C4-2B (cell line): ENCODE results near the gene INTS6.

Experiments
- H3K27ac ChIP-seq: fragments of 450-650 bp; 2 replicates; pipeline ENCODE4 v1.5.1; 2017
- ZFX ChIP-seq: fragments of 450-650 bp; IDR thresholded peaks from 2 replicates; pipeline ENCODE4 v1.6.1; 2017
- TF ChIP-seq, protein P1 (sequence below): fragments of 450-650 bp; conservative IDR thresholded peaks from 2 replicates; pipeline ENCODE4 v1.5.1; 2017; ENCODE audit warnings: mild to moderate bottlenecking

The INTS6 gene

DNA sequence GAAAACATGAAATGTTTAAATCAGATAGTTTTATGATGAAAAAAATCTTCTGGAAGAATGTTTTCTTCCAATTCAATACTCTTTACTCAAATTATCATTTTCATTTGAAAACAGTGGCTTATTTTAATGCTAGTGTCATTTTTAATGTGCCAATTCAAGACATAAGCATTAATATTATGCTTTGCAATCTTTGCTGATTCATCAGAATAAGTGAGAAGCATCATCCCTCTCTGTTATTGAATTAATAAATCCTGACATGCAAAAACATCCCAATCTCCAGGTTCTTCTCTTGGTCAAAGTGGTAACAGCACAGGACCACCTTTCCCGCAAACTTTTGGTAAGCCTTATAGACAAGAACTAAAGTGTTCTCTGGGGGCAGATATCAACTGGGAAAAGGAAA lies 3.8 kb downstream of the INTS6 start:
- TF ChIP-seq, protein P1, sequence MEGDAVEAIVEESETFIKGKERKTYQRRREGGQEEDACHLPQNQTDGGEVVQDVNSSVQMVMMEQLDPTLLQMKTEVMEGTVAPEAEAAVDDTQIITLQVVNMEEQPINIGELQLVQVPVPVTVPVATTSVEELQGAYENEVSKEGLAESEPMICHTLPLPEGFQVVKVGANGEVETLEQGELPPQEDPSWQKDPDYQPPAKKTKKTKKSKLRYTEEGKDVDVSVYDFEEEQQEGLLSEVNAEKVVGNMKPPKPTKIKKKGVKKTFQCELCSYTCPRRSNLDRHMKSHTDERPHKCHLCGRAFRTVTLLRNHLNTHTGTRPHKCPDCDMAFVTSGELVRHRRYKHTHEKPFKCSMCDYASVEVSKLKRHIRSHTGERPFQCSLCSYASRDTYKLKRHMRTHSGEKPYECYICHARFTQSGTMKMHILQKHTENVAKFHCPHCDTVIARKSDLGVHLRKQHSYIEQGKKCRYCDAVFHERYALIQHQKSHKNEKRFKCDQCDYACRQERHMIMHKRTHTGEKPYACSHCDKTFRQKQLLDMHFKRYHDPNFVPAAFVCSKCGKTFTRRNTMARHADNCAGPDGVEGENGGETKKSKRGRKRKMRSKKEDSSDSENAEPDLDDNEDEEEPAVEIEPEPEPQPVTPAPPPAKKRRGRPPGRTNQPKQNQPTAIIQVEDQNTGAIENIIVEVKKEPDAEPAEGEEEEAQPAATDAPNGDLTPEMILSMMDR, result no peak
- no peak for TF ChIP-seq ZFX
- no peak overlapping the region for H3K27ac ChIP-seq

DNA sequence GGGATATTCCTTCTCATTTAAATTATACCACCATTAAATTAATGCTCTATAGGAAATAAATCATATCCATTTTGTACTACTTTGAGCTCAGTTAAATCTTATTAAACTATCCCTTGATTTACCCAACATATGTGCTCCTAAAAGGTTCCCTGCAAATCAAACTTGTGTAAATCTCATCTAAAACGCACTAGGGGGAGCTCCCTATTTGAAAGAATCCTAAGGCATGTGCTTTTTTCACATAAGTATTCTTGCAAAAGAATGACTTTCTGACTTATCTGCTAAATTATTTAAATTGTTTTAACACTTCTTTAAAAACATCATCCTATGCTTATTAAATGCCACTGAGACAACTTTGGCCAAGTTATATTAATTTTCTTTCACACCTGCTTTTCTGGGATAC lies 7.9 kb downstream of the INTS6 start:
- H3K27ac ChIP-seq, result no peak overlapping the region
- TF ChIP-seq, protein P1, result peak; percentile 27
- no peak for TF ChIP-seq ZFX

DNA sequence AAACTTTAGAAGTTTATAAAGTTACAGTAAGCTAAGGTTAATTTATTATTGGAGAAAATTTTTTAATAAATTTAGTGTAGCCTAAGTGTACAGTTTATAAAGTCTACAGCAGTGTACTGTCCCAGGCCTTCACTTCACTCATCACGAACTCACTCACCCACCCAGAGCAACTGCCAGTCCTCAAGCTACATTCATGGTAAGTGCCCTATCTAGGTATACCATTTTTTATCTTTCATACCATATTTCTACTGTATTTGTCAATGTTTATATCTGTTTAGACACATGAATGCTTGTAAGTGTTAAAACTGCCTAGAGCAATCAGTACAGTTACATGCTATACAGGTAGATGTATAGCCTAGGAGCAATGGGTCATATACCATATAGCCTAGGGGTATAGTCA lies 12.5 kb downstream of the INTS6 start:
- TF ChIP-seq, protein P1, result no peak
- TF ChIP-seq ZFX, result no peak
- H3K27ac ChIP-seq, result no peak overlapping the region

DNA sequence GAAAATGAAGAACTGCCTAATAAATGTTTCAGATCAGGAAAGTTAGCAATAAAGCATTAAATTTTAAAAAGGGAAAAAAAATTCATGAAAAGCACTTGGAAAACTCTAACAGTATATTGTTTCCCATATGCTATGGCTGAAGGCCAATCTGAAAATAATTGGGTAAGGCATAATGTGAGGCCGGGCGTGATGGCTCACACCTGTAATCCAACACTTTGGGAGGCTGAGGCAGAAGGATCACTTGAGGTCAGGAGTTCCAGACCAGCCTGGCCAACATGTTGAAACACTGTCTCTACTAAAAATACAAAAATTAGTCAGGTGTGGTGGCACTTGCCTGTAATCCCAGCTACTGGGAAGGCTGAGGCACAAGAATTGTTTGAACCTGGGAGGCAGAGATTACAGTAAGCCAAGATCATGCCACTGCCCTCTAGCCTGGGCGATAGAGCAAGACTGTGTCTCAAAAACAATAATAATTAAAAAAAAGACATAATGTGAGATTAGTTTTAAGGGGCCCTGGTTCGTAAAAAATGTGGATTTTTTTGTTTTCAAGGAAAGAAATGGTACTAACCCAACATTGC lies 15.2 kb downstream of the INTS6 start:
- H3K27ac ChIP-seq, result no peak overlapping the region
- TF ChIP-seq, protein P1, result no peak
- no peak for TF ChIP-seq ZFX

DNA sequence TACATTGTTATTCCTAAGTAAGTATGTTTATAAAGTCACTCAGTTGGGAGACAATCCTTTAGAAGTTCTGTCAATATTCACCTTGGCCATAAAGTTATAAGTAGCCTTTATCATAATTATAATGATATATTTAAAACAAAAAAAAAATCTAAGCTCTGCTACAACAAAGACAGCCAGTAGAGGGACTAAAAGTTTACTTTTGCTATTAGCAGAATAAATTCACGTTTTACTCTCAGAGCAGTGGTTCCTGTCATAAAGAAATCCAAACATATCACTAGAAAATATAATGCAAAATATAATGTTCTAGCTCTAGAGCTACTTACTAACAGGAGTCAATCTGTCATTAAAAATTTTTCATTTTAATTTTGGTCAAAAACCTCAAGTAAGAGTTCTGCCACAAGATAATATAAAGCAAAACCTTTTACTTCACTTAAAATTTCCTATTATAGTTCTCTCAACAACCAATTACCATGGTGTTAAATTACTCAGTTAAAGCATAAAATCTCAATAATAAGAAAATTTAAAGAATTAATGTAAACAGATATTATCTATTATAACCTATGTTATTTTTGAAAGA lies 17.7 kb downstream of the INTS6 start:
- TF ChIP-seq ZFX, result no peak
- TF ChIP-seq, protein P1, result peak; percentile 72
- no peak overlapping the region for H3K27ac ChIP-seq

DNA sequence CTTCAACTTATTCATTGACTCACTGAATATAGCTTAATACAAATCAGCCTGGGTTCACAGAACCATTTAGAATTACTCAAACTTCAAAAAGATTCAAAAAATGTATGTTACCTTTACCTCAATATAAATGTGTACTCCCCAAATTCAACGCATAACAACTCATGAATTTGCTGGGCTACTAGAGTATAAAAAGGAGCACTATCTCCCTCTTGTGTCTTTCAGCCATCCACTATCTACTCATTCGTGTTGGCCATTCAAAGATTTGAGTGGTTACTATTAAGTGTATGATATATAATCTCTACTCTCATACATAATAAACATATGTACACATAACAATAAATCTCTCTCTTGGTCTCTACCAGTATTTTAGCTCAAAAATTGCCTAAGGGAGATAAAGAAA lies 20.3 kb downstream of the INTS6 start:
- no peak overlapping the region for H3K27ac ChIP-seq
- TF ChIP-seq, protein P1, result no peak
- no peak for TF ChIP-seq ZFX

DNA sequence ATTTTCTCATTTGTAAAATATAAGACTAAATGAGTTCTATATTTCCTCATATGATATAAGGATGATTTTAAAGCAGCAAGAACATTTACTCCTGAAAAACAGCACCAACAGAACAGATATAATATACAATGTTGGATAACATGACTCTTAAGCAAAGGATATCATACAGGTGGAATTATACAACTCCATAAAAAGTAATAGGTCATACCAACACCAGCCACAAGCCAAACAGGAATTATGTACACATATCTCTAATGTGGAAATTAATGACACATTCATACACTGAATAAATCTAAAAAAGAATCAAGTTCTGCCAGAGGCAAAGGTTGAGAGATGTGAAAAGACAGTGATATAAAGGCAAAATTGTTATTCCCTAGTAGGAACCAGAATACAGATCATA lies 25.9 kb downstream of the INTS6 start:
- TF ChIP-seq, protein P1, result no peak
- TF ChIP-seq ZFX, result no peak
- H3K27ac ChIP-seq, result no peak overlapping the region
